Panc1 (cell line): ENCODE results near the gene TREM1.

ENCODE experiments used
- CTCF ChIP-seq: fragments of 450-650 bp; IDR thresholded peaks from 2 replicates; pipeline ENCODE4 v1.5.1; 2017; ENCODE audit warnings: mild to moderate bottlenecking
- POLR2AphosphoS5 ChIP-seq: IDR thresholded peaks from 2 replicates; pipeline ENCODE4 v1.6.1; 2012; ENCODE audit warnings: mild to moderate bottlenecking, low read depth, low read length, moderate library complexity
- REST ChIP-seq, 2 experiments: IDR thresholded peaks; 2 replicates each; pipeline ENCODE4 v1.6.1; 2011 to 2012; ENCODE audit warnings: low read depth in 2 of 2, control low read depth in 1 of 2, low read length in 1 of 2, mild to moderate bottlenecking in 1 of 2, moderate library complexity in 1 of 2; ENCODE audit not compliant: insufficient read depth in 1 of 2
- SIN3A ChIP-seq: IDR thresholded peaks from 2 replicates; pipeline ENCODE4 v1.6.1; 2012; ENCODE audit warnings: low read depth, mild to moderate bottlenecking, low read length, moderate library complexity, borderline replicate concordance; ENCODE audit not compliant: insufficient read depth
- TCF7L2 ChIP-seq: IDR thresholded peaks from 2 replicates; pipeline ENCODE4 v1.6.1; 2011; ENCODE audit warnings: mild to moderate bottlenecking, low read depth, low read length, inconsistent platforms

- no peak for TF ChIP-seq CTCF
- TF ChIP-seq POLR2AphosphoS5: no peak
- TF ChIP-seq REST (IDR thresholded peaks at IDR 0.05; ENCODE audit: insufficient read depth in 1 of 2, low read depth in 2 of 2, low read length in 1 of 2): no peak
- no peak for TF ChIP-seq SIN3A
- TF ChIP-seq TCF7L2: no peak
These were observed 3.3 kb upstream of the TREM1 start for GRCh38 chr6:41289815-41290214.
